ENCODE data around the gene FBXL20. TPM values are rescaled to one million over a fixed set of nuclear protein-coding genes. Genes with fewer than 3 reads are reported as not detected.

FBXL20 gene
- total and polyA plus RNA-seq, 2 donors, result 4.2 to 8.7 TPM

DNA sequence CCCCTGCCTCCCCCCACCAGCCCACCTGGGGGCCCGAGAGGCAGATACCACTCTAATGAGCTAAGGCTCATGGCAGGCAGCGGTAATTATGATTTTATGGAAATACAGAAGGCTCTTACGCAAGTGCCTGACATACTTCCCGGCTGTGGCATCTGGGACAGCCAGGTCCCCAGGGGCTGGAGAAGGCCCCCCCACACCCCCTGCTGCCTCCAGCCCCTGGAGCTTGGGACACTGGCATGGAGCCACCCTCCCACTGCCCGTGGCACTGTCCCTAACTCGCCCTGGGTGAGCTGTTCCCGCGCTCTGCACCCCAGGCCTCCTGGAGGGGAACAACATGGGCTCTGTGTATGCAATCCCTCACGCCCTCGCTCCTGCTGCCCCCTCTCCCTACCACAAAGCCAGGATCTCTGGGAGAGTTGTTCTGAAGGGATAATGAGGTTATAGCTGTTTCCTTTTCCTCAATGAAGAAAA lies 170.3 kb downstream of the FBXL20 start:
- no peak for DNase-seq (ENCODE audit: low read depth in 6 of 9, low spot score in 9 of 9)
- peaks cover 14 to 57% of the 10 kb centered on the region in 2 donors for H3K27me3 ChIP-seq (ENCODE audit: control insufficient read depth in 2 of 2, insufficient read depth in 1 of 2, low read length in 1 of 2)
- peaks cover 2 to 20% of the 10 kb centered on the region in 2 donors for H3K4me1 ChIP-seq (ENCODE audit: control insufficient read depth in 2 of 2, insufficient read depth in 2 of 2, low read length in 2 of 2)
- WGBS, result 91% methylated on average over 10 of the region's 10 CpGs
- no peak overlapping the region for H3K4me3 ChIP-seq (ENCODE audit: low read length in 2 of 2)
- peaks cover 0 to 7% of the 10 kb centered on the region in 2 donors for H3K9me3 ChIP-seq (ENCODE audit: control insufficient read depth in 2 of 2, insufficient read depth in 1 of 2, low read length in 1 of 2)
- no peaks in the 10 kb centered on the region for H3K36me3 ChIP-seq (ENCODE audit: control insufficient read depth in 2 of 2, insufficient read depth in 2 of 2, low read length in 1 of 2)
- H3K27ac ChIP-seq (ENCODE audit: low read depth in 1 of 2, low read length in 1 of 2), result no peak overlapping the region

DNA sequence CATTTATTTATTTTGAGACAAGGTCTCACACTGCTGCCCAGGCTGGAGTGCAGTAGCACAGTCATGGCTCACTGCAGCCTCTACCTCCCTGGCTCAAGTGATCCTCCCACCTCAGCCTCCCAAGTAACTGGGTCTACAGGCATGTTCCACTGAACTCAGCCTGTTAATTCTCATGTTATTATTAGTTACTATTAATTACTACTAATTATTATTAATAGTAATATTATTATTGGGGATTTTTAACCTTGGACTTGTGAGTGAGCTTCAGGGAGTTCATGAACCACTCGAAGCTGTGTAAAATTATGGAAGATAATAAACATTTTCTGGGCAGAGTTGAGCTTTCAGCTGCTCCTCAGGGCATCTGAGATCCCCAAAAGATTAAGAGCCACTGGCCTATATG lies 171.1 kb downstream of the FBXL20 start:
- H3K27me3 ChIP-seq (ENCODE audit: control insufficient read depth in 2 of 2, insufficient read depth in 1 of 2, low read length in 1 of 2), result peaks cover 22 to 64% of the 10 kb centered on the region in 2 donors

DNA sequence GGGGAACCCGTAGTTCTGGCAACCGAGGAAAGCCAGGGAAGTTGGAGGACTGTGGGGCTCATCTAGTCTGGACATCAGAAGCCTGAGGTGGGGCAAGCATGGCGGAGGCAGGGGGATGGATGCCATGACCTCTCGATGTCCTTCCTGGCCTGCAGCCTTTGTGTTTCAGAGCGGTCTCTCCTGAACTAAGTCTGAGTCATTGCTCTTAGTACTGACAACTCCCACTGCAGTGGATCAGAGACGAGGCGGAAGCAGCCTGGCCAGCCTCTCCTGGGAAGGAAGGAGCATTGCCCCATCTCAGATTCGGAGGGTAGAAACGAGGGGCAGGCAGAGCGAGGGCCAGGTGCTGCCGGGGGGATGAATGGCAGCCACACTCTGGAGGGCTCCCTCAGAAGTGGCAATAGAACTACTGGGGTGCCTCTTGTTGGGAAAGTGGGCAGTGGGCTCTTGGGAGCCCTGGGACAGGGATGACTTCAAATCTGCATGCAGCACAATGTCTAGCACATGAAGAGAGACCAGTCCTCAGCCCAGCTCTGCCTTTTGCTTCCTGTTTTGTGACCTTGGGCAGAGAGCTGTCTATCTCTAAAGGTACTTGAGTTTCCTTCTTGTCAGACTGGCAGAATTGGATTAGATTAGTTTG lies 172.0 kb downstream of the FBXL20 start:
- H3K27ac ChIP-seq (ENCODE audit: low read depth in 1 of 2, low read length in 1 of 2), result no peak overlapping the region
- 89% methylated on average over 11 of the region's 11 CpGs for WGBS

More for the DNA sequence above, 171.1 kb downstream of the FBXL20 start:
- no peak for DNase-seq (ENCODE audit: low read depth in 6 of 9, low spot score in 9 of 9)
- 47% methylated on average over 1 of the region's 1 CpG for WGBS
- Histone ChIP-seq H3K9me3 (ENCODE audit: control insufficient read depth in 2 of 2, insufficient read depth in 1 of 2, low read length in 1 of 2) (peaks cover 0 to 7% of the 10 kb centered on the region in 2 donors), H3K36me3 (ENCODE audit: control insufficient read depth in 2 of 2, insufficient read depth in 2 of 2, low read length in 1 of 2) (no peaks in the 10 kb centered on the region), H3K27ac (ENCODE audit: low read depth in 1 of 2, low read length in 1 of 2) (no peak overlapping the region), H3K4me3 (ENCODE audit: low read length in 2 of 2) (no peak overlapping the region), H3K4me1 (ENCODE audit: control insufficient read depth in 2 of 2, insufficient read depth in 2 of 2, low read length in 2 of 2) (peaks cover 3 to 22% of the 10 kb centered on the region in 2 donors)

DNA sequence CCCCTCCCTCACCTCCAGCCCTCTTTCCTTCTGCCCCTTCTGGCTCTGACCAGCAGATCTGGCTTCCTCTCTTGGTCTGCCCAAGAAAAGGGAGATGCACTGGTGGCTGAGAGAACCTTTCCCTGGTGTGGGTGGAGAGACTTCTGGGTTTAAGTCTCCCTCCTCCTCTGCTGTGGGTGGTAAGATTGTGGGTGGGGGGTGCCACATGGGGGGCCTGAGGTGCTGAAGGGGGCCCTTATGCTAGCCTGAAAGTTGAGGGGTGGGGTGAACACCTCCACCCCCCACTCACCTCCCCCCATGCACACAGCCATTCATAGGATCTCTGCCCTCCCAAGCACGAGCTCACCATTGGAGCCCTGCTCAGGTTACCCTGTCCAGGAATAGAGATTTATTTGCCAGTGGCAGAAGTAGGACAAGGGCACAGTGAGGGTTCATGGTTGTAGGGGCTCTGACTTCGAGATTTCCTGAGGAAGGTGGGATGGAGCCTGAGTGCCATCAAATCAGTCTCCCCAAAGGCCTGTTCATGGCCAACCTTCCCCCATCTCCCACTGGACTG lies 174.0 kb downstream of the FBXL20 start:
- Histone ChIP-seq H3K36me3 (ENCODE audit: control insufficient read depth in 2 of 2, insufficient read depth in 2 of 2, low read length in 1 of 2) (no peaks in the 10 kb centered on the region), H3K9me3 (ENCODE audit: control insufficient read depth in 2 of 2, insufficient read depth in 1 of 2, low read length in 1 of 2) (peaks cover 2 to 7% of the 10 kb centered on the region in 2 donors), H3K27ac (ENCODE audit: low read depth in 1 of 2, low read length in 1 of 2) (no peak overlapping the region), H3K27me3 (ENCODE audit: control insufficient read depth in 2 of 2, insufficient read depth in 1 of 2, low read length in 1 of 2) (peaks cover 49 to 89% of the 10 kb centered on the region in 2 donors), H3K4me3 (ENCODE audit: low read length in 2 of 2) (no peak overlapping the region), H3K4me1 (ENCODE audit: control insufficient read depth in 2 of 2, insufficient read depth in 2 of 2, low read length in 2 of 2) (peaks cover 6 to 21% of the 10 kb centered on the region in 2 donors)
- no peak for DNase-seq (ENCODE audit: low read depth in 6 of 9, low spot score in 9 of 9)
- 87% methylated on average over 2 of the region's 2 CpGs for WGBS

More for the DNA sequence above, 172.0 kb downstream of the FBXL20 start:
- no peak overlapping the region for H3K4me3 ChIP-seq (ENCODE audit: low read length in 2 of 2)
- peaks cover 31 to 74% of the 10 kb centered on the region in 2 donors for H3K27me3 ChIP-seq (ENCODE audit: control insufficient read depth in 2 of 2, insufficient read depth in 1 of 2, low read length in 1 of 2)
- no peaks in the 10 kb centered on the region for H3K36me3 ChIP-seq (ENCODE audit: control insufficient read depth in 2 of 2, insufficient read depth in 2 of 2, low read length in 1 of 2)
- no peak for DNase-seq (ENCODE audit: low read depth in 6 of 9, low spot score in 9 of 9)
- H3K9me3 ChIP-seq (ENCODE audit: control insufficient read depth in 2 of 2, insufficient read depth in 1 of 2, low read length in 1 of 2), result peaks cover 0 to 7% of the 10 kb centered on the region in 2 donors
- peaks cover 6 to 22% of the 10 kb centered on the region in 2 donors for H3K4me1 ChIP-seq (ENCODE audit: control insufficient read depth in 2 of 2, insufficient read depth in 2 of 2, low read length in 2 of 2)

DNA sequence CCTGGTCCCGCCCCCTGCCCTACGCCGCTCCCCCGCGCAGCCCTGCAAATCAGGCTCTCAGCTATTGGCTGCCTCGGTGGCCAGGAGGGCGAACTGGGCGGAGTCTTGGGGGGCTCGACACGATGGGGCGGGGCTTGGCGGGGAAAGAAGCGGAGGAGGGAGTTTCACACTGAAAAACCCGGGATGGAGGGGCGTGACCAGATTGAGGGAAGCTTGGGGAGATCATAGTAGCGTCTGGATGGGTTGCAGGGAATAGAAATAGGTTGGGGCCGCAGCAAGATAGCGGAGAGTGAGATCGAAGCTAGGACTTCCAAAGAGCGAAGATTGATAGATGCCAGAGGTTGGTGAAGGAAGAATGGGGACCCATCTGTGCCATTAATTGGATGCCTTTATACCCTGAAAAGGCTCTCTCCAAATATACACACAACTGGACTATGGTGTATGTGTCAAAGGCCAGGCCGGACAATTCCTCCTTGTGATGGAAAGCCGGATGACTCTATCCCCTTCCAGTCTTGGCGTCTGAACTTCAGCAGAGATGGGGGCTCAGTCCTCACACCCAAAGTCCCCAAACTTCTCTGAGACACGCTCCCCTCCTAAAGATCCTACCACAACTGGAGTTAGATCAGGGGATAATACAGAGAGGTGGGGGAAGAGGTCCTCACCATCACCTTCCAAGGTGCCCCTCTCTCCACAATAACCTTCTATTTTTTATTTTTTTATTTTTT lies 175.3 kb downstream of the FBXL20 start:
- peak in 4 of 9 donors; percentile 42 to 68 (median 56) for DNase-seq (ENCODE audit: low read depth in 6 of 9, low spot score in 9 of 9)
- Histone ChIP-seq H3K36me3 (ENCODE audit: control insufficient read depth in 2 of 2, insufficient read depth in 2 of 2, low read length in 1 of 2) (no peaks in the 10 kb centered on the region), H3K4me1 (ENCODE audit: control insufficient read depth in 2 of 2, insufficient read depth in 2 of 2, low read length in 2 of 2) (peaks cover 6 to 11% of the 10 kb centered on the region in 2 donors), H3K27ac (ENCODE audit: low read depth in 1 of 2, low read length in 1 of 2) (no peak overlapping the region), H3K4me3 (ENCODE audit: low read length in 2 of 2) (peak overlapping the region in 1 of 2 donors; percentile 47), H3K27me3 (ENCODE audit: control insufficient read depth in 2 of 2, insufficient read depth in 1 of 2, low read length in 1 of 2) (peaks cover 53 to 89% of the 10 kb centered on the region in 2 donors), H3K9me3 (ENCODE audit: control insufficient read depth in 2 of 2, insufficient read depth in 1 of 2, low read length in 1 of 2) (peaks cover 2% of the 10 kb centered on the region in 2 donors)
- 18% methylated on average over 24 of the region's 24 CpGs for WGBS

DNA sequence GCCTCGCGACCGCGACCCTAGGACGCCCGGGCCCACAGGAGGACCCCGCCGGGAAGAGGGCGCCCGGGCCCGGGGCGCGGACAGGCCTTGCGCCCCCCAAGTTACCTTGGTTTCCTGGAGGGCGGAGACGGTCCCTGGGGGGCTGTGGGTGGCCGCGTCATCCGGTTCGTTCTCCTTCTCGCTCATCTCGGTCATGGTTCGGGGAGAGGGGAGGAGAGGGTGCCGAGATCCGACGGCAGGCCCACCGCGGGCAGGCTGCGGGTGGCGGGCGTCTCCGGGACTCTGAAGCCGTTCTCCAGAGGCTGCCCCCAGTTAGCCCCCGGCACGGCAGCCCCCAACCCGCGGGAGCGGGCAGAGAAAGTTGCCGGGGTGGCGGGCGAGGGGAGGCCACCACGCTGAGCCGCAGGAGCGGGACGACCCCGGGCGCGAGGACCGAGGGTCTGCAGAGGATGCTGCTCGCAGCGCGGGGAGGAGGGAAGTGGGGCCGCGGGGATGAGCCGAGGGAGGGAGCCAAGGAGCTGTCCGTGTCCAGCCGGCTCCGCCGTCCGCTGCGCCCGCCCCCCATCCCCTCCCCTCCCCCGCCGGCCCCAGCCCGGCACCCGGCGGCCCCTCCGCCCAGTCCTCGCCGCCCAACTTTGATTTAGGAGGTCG lies 176.0 kb downstream of the FBXL20 start, which contains the start of gene STAC2:
Gene STAC2 (minus strand): TSS at position 638 of the 651 bp plus-strand sequence. CDS start 443 bp downstream, at position 195.
- Histone ChIP-seq H3K9me3 (ENCODE audit: control insufficient read depth in 2 of 2, insufficient read depth in 1 of 2, low read length in 1 of 2) (peaks cover 2% of the 10 kb centered on the region in 2 donors), H3K27me3 (ENCODE audit: control insufficient read depth in 2 of 2, insufficient read depth in 1 of 2, low read length in 1 of 2) (peaks cover 53 to 82% of the 10 kb centered on the region in 2 donors), H3K27ac (ENCODE audit: low read depth in 1 of 2, low read length in 1 of 2) (no peak within 1 kb of the TSS), H3K4me3 (ENCODE audit: low read length in 2 of 2) (peak within 1 kb of the TSS in 1 of 2 donors; percentile 47), H3K36me3 (ENCODE audit: control insufficient read depth in 2 of 2, insufficient read depth in 2 of 2, low read length in 1 of 2) (no peaks in the 10 kb centered on the region), H3K4me1 (ENCODE audit: control insufficient read depth in 2 of 2, insufficient read depth in 2 of 2, low read length in 2 of 2) (peaks cover 6 to 11% of the 10 kb centered on the region in 2 donors)
- DNase-seq (ENCODE audit: low read depth in 6 of 9, low spot score in 9 of 9), result peak in 1 of 9 donors; percentile 10
- 3% methylated on average over 71 of the region's 71 CpGs for WGBS

DNA sequence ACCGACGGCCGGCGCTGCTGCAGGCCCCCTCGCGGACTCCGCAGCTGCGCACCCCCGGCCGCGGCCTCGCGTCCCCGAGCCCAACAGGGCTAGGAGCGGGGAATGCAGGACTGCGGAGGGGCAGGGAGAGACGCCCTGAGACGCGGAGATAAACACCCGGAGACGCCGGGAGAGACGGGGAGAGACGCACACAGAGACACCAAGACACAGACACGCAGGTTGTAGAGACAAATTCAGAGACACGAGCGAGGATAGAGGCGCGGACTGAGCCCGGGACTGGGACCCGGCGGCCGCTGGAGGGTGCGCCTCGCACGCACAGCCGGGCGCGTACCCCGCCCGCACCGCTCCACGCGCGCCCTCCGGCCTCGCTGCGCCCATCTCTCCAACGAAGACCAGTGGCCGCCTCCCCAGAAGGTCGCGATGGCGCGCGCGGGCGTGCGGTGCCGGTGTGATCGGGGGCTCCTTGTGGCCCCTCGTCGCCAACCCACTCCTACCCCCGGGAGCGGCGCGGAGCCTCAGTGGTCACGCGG lies 176.6 kb downstream of the FBXL20 start:
- Histone ChIP-seq H3K27me3 (ENCODE audit: control insufficient read depth in 2 of 2, insufficient read depth in 1 of 2, low read length in 1 of 2) (peaks cover 53 to 86% of the 10 kb centered on the region in 2 donors), H3K36me3 (ENCODE audit: control insufficient read depth in 2 of 2, insufficient read depth in 2 of 2, low read length in 1 of 2) (no peaks in the 10 kb centered on the region), H3K4me3 (ENCODE audit: low read length in 2 of 2) (peak overlapping the region in 1 of 2 donors; percentile 47), H3K27ac (ENCODE audit: low read depth in 1 of 2, low read length in 1 of 2) (no peak overlapping the region), H3K9me3 (ENCODE audit: control insufficient read depth in 2 of 2, insufficient read depth in 1 of 2, low read length in 1 of 2) (peaks cover 2% of the 10 kb centered on the region in 2 donors), H3K4me1 (ENCODE audit: control insufficient read depth in 2 of 2, insufficient read depth in 2 of 2, low read length in 2 of 2) (peaks cover 6 to 11% of the 10 kb centered on the region in 2 donors)
- WGBS, result 3% methylated on average over 68 of the region's 68 CpGs
- no peak for DNase-seq (ENCODE audit: low read depth in 6 of 9, low spot score in 9 of 9)

DNA sequence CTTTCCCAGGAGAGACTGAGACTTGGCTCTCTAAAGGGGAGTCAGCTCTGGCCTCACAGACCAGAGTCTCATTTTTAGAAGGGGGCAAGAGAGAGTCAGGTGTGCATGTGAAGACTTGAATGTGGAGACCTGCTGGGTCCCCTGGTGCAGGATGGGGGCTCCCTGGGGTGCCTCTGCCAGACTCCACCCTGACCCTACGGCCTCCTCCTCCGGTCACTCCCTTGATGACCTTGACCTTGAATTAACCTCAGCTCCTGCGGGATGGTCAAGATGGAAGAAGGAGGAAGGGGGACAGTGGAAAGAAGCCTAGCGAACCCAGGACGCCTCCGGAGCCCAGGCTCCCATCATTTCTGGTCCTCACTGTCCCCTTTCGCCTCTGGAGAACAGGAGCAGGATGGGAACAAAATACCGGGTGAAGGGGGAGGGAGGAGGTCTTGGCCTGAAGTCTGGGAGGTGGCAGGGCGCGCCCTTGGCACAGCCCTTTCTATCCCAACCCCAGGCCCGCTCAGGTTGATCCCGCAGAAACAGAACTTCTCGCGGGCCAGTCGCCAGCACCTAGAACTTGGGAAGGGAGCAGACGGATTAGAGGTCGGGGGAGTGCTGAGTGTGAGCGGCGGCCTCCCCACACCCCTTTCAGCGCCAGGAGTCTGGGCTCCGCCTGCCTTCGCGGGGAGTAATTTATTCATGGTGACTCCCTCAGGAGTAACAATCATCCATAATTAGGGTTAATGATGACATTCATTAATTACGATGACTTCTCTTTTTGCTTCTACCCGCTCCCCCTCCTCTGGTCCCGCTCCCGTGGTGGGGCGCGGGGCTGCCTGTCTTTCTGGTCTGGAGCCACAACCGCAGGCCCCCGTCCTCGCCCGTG lies 177.3 kb downstream of the FBXL20 start:
- Histone ChIP-seq H3K4me1 (ENCODE audit: control insufficient read depth in 2 of 2, insufficient read depth in 2 of 2, low read length in 2 of 2) (peaks cover 6 to 11% of the 10 kb centered on the region in 2 donors), H3K27ac (ENCODE audit: low read depth in 1 of 2, low read length in 1 of 2) (no peak overlapping the region), H3K36me3 (ENCODE audit: control insufficient read depth in 2 of 2, insufficient read depth in 2 of 2, low read length in 1 of 2) (no peaks in the 10 kb centered on the region), H3K27me3 (ENCODE audit: control insufficient read depth in 2 of 2, insufficient read depth in 1 of 2, low read length in 1 of 2) (peaks cover 53 to 88% of the 10 kb centered on the region in 2 donors), H3K4me3 (ENCODE audit: low read length in 2 of 2) (no peak overlapping the region), H3K9me3 (ENCODE audit: control insufficient read depth in 2 of 2, insufficient read depth in 1 of 2, low read length in 1 of 2) (peaks cover 0 to 2% of the 10 kb centered on the region in 2 donors)
- 45% methylated on average over 33 of the region's 33 CpGs for WGBS
- no peak for DNase-seq (ENCODE audit: low read depth in 6 of 9, low spot score in 9 of 9)
